Measurements from ENCODE around the gene SAYSD1. TPM values are rescaled to one million over a fixed set of nuclear protein-coding genes. Genes with fewer than 3 reads are reported as not detected.
A peak's percentile ranks its signal among the peaks of the same experiment; 100 is the strongest.

The SAYSD1 gene
- total RNA-seq, 3 donors from 2014 or later (not counting 1 experiment from before 2014, with no cell fraction given) = 11.3 to 13.1 (median 11.5) TPM

DNA sequence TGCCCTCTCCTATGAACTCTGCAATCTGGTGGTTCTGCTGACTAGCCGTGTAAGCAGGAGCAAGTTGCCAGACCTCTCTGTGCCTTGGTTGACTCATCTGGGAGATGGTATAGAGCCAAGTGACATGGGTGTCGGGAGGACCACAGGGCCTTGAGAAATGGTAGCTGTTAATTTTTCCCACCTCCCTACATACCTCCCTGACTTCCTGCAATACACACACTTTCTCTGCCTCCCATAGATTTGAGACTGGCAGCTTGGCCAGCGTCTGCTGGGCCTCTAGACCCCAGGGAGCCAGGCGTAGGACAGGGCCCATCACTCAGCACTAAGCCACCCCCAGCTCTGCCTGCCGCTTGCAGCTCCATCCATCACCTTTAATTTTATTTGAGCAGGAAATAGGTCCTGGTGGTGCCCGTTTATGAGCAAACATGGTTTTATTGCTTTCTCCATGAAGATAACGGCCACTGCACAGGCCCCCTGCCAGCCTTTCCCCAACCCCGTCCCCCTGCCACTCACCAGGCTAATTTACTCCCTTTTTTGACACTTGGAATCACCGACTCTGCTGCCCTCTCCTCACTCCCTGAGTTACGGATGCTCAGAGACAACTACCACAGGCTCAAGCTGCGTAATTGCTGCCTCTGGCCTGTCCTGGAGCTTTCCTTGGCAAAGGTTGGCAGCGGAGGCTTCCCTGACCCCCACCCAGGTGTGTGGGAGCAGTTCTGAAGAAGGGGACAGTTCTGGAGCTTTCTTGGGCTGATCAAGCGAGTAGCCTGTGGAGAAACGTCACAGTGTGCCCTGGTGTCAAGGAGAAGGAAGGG is 55.3 kb downstream of the SAYSD1 start:
- H3K9me3 Mint-ChIP-seq = no peaks in the 10 kb centered on the region
- no peaks in the 10 kb centered on the region for H3K36me3 Mint-ChIP-seq
- no peak for DNase-seq
- no peak for ATAC-seq
- TF ChIP-seq, protein P1, sequence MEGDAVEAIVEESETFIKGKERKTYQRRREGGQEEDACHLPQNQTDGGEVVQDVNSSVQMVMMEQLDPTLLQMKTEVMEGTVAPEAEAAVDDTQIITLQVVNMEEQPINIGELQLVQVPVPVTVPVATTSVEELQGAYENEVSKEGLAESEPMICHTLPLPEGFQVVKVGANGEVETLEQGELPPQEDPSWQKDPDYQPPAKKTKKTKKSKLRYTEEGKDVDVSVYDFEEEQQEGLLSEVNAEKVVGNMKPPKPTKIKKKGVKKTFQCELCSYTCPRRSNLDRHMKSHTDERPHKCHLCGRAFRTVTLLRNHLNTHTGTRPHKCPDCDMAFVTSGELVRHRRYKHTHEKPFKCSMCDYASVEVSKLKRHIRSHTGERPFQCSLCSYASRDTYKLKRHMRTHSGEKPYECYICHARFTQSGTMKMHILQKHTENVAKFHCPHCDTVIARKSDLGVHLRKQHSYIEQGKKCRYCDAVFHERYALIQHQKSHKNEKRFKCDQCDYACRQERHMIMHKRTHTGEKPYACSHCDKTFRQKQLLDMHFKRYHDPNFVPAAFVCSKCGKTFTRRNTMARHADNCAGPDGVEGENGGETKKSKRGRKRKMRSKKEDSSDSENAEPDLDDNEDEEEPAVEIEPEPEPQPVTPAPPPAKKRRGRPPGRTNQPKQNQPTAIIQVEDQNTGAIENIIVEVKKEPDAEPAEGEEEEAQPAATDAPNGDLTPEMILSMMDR (IDR thresholded peaks at IDR 0.05) = no peak
- intact Hi-C loops (cut with micrococcal nuclease) = no loop called here
- H3K4me3 Mint-ChIP-seq = no peak overlapping the region
- 76% methylated on average over 14 of the region's 14 CpGs for WGBS (ENCODE audit: insufficient coverage)
- no peaks in the 10 kb centered on the region for H3K27me3 ChIP-seq (ENCODE audit: control insufficient read depth, insufficient read depth, low read length)
- peaks cover 14% of the 10 kb centered on the region for H3K4me1 ChIP-seq (ENCODE audit: control insufficient read depth, insufficient read depth, low read length)
- no peak overlapping the region for H3K27ac Mint-ChIP-seq
- no peak overlapping the region for H3K27ac ChIP-seq (ENCODE audit: low read length)
- no peak overlapping the region for H3K4me3 ChIP-seq (ENCODE audit: low read length)
- peaks cover 0 to 3% of the 10 kb centered on the region in 2 donors for H3K27me3 Mint-ChIP-seq (ENCODE audit: low read depth in 2 of 2)
- H3K9me3 ChIP-seq (ENCODE audit: control insufficient read depth, insufficient read depth, low read length) = no peaks in the 10 kb centered on the region
- H3K36me3 ChIP-seq (ENCODE audit: control insufficient read depth, insufficient read depth, low read length) = no peaks in the 10 kb centered on the region
- peaks cover 4 to 26% of the 10 kb centered on the region in 2 donors for H3K4me1 Mint-ChIP-seq

DNA sequence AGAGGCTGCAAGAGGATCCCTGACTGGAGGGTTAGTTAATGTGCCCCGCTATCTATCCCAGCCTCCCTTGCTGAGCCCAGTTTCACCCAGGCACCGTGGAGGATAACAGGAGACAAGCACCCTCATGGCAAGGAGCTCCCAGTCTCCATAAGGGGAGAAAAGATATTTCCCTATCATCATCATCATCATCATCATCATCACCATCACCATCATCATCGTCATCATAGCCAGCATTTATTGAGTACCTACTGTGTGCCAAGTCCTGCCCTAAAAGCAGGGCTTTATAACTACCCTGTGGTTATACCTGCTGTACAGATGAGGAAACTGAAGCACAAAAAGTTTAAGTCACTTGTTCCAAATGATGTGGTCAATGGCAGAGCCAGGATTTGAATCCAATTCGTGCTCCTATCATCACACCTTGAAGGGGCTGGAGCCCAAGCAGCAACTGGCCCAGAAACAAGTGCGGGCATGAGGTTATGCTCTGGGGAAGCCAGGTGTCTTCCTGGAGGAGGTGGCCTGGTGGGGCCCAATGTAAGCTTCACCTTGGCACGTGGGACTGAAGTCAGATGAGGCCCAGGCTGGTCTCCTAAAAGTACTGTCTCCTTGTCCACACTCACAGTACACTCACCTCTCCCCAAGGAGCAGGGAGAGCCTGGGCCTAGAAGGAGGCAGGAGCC is 56.4 kb downstream of the SAYSD1 start:
- no peaks in the 10 kb centered on the region for H3K36me3 Mint-ChIP-seq
- H3K4me1 ChIP-seq (ENCODE audit: control insufficient read depth, insufficient read depth, low read length) = peaks cover 14% of the 10 kb centered on the region
- TF ChIP-seq, protein P1 (IDR thresholded peaks at IDR 0.05) = no peak
- ATAC-seq (no peak), DNase-seq (no peak)
- H3K4me1 Mint-ChIP-seq = peaks cover 4 to 28% of the 10 kb centered on the region in 2 donors
- H3K4me3 ChIP-seq (ENCODE audit: low read length) = no peak overlapping the region
- no peak overlapping the region for H3K4me3 Mint-ChIP-seq
- no peak overlapping the region for H3K27ac ChIP-seq (ENCODE audit: low read length)
- no peaks in the 10 kb centered on the region for H3K9me3 ChIP-seq (ENCODE audit: control insufficient read depth, insufficient read depth, low read length)
- no peaks in the 10 kb centered on the region for H3K9me3 Mint-ChIP-seq
- WGBS (ENCODE audit: insufficient coverage) = 81% methylated on average over 6 of the region's 6 CpGs
- intact Hi-C loops (cut with micrococcal nuclease) = no loop called here
- H3K27me3 Mint-ChIP-seq (ENCODE audit: low read depth in 2 of 2) = no peaks in the 10 kb centered on the region
- H3K27me3 ChIP-seq (ENCODE audit: control insufficient read depth, insufficient read depth, low read length) = no peaks in the 10 kb centered on the region
- H3K27ac Mint-ChIP-seq = peak overlapping the region in 1 of 2 donors; percentile 58
- no peaks in the 10 kb centered on the region for H3K36me3 ChIP-seq (ENCODE audit: control insufficient read depth, insufficient read depth, low read length)

DNA sequence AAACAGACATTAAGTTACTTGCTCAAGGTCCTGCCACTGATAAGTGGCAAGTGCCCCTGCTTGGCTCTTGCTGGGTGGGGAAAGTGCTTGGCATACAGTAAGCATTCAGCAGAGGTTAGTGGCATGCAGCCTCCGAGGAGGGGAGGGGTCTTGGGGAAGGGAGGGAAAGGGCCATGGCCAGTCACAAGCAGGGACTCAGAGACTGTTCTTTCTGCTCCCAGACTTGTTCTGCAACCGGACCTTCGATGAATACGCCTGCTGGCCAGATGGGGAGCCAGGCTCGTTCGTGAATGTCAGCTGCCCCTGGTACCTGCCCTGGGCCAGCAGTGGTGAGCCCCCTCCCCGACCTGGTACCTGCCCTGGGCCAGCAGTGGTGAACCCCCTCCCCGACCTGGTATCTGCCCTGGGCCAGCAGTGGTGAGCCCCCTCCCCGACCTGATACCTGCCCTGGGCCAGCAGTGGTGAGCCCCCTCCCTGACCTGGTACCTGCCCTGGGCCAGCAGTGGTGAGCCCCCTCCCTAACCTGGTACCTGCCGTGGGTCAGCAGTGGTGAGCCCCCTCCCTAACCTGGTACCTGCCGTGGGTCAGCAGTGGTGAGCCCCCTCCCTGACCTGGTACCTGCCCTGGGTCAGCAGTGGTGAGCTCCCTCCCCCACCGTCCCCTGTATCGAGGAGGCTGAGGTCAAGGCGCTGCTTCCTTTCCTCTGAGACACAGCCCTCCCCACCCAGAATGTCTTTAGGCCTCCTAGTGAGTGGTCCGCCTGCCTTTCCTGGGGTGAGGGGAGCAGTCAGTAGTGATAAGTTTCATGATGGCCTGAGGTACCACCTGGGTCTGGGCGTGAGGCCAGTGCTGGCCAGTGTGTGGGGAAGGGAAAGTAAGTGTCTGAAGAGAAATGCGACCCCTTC is 57.5 kb downstream of the SAYSD1 start:
- Mint-ChIP-seq H3K27me3 (ENCODE audit: low read depth in 2 of 2) (no peaks in the 10 kb centered on the region), H3K4me3 (no peak overlapping the region), H3K9me3 (no peaks in the 10 kb centered on the region), H3K36me3 (no peaks in the 10 kb centered on the region), H3K4me1 (peaks cover 15 to 37% of the 10 kb centered on the region in 2 donors), H3K27ac (peak overlapping the region in 1 of 2 donors; percentile 58)
- Histone ChIP-seq H3K4me1 (ENCODE audit: control insufficient read depth, insufficient read depth, low read length) (peaks cover 16% of the 10 kb centered on the region), H3K4me3 (ENCODE audit: low read length) (no peak overlapping the region), H3K9me3 (ENCODE audit: control insufficient read depth, insufficient read depth, low read length) (no peaks in the 10 kb centered on the region), H3K27ac (ENCODE audit: low read length) (no peak overlapping the region), H3K27me3 (ENCODE audit: control insufficient read depth, insufficient read depth, low read length) (no peaks in the 10 kb centered on the region), H3K36me3 (ENCODE audit: control insufficient read depth, insufficient read depth, low read length) (no peaks in the 10 kb centered on the region)
- TF ChIP-seq, protein P1 (IDR thresholded peaks at IDR 0.05) = no peak
- peak in 2 of 3 donors; percentile 34 to 54 for ATAC-seq
- no peak for DNase-seq
- intact Hi-C loops (cut with micrococcal nuclease) = no loop called here
- 61% methylated on average over 16 of the region's 17 CpGs for WGBS (ENCODE audit: insufficient coverage)

Measured in natural killer cell (primary cell).